B cell (primary cell): Measurements from ENCODE around the gene ESR2. TPM values are rescaled to one million over a fixed set of nuclear protein-coding genes. Genes with fewer than 3 reads are reported as not detected.

ENCODE experiments used
- ATAC-seq: fragments of 200-7000 bp; cut with Tn5 transposase; one replicate; pipeline ENCODE4 v1.10.0; 2021; ENCODE audit warnings: low read depth, mild to moderate bottlenecking, moderate number of reproducible peaks, moderate library complexity
- CTCF ChIA-PET: fragments of 350-600 bp; sonication (Branson Sonifier 250); formaldehyde crosslinking; loops from one replicate; lab custom pipeline; 2021; ENCODE audit warnings: antibody characterized with exemption, inconsistent platforms; lab: Charles Lee
- POLR2A ChIA-PET: fragments of 350-600 bp; sonication (Branson Sonifier 250); formaldehyde crosslinking; loops from one replicate; lab custom pipeline; 2021; ENCODE audit warnings: antibody characterized with exemption; lab: Charles Lee
- DNase-seq: peaks from one replicate; pipeline ENCODE4 v3.0.0; 2013
- H2AFZ ChIP-seq: 2 replicates; pipeline ENCODE4 v1.6.1; 2012; ENCODE audit warnings: mild to moderate bottlenecking, low read depth, low read length; ENCODE audit not compliant: insufficient read depth, poor library complexity, severe bottlenecking
- H3K27ac ChIP-seq, 2 donors: 1 replicate in 1 of 2; 2 replicates in 1 of 2; pipeline ENCODE4 v1.5.1; 2012 to 2013; ENCODE audit warnings: low read length in 2 of 2, mild to moderate bottlenecking in 2 of 2, moderate library complexity in 1 of 2
- H3K27me3 ChIP-seq, 4 experiments: fragments of 200-600 bp in 1 of 4; sonication (generic) in 1 of 4; replicated peaks in 1 of 4; 1 replicate in 2 of 4; 2 replicates in 2 of 4; pipeline versions ENCODE4 v1.6.1 to v1.7.0; 2013 to 2016; ENCODE audit warnings: low read length in 3 of 4, mild to moderate bottlenecking in 2 of 4, mixed read lengths in 1 of 4, moderate library complexity in 1 of 4; ENCODE audit not compliant: insufficient read depth in 4 of 4, control insufficient read depth in 3 of 4; ENCODE audit errors: control extremely low read depth in 1 of 4
- H3K36me3 ChIP-seq, 2 experiments: replicated peaks in 1 of 2; 1 replicate in 1 of 2; 2 replicates in 1 of 2; pipeline versions ENCODE4 v1.6.1 to v1.7.1; 2013; ENCODE audit warnings: low read length in 1 of 2; ENCODE audit not compliant: insufficient read depth in 2 of 2, control insufficient read depth in 1 of 2; ENCODE audit errors: control extremely low read depth in 1 of 2, extremely low read depth in 1 of 2
- H3K4me1 ChIP-seq, 2 donors: fragments of 200-600 bp in 1 of 2; sonication (generic) in 1 of 2; 1 replicate in 1 of 2; 2 replicates in 1 of 2; pipeline versions ENCODE4 v1.5.1 to v1.6.1; 2013 to 2017; ENCODE audit warnings: low read length in 2 of 2; ENCODE audit not compliant: control insufficient read depth in 2 of 2, insufficient read depth in 2 of 2
- H3K4me2 ChIP-seq: replicated peaks from 2 replicates; pipeline ENCODE3; 2012; ENCODE audit warnings: mild to moderate bottlenecking, low read depth, low read length; ENCODE audit not compliant: poor library complexity, severe bottlenecking
- H3K4me3 ChIP-seq, 5 experiments: fragments of 200-600 bp in 1 of 5; sonication (generic) in 1 of 5; 1 replicate in 3 of 5; 2 replicates in 2 of 5; pipeline versions ENCODE4 v1.5.1 to v1.7.0; 2011 to 2016; ENCODE audit warnings: low read length in 4 of 5, mild to moderate bottlenecking in 4 of 5, low read depth in 2 of 5, control low read depth in 1 of 5, moderate library complexity in 1 of 5; ENCODE audit not compliant: insufficient read depth in 1 of 5; ENCODE audit errors: control extremely low read depth in 1 of 5, extremely low read depth in 1 of 5
- H3K79me2 ChIP-seq: fragments of 200-600 bp; sonication (generic); one replicate; pipeline ENCODE4 v1.6.0; 2016; ENCODE audit warnings: low read length; ENCODE audit not compliant: control insufficient read depth, insufficient read depth
- H3K9ac ChIP-seq: fragments of 200-600 bp; sonication (generic); 2 replicates; pipeline ENCODE4 v1.6.1; 2017; ENCODE audit warnings: mild to moderate bottlenecking, low read length, moderate library complexity
- H3K9me3 ChIP-seq, 3 donors: one replicate each; pipeline versions ENCODE4 v1.6.1 to v1.7.1; 2013; ENCODE audit warnings: low read length in 2 of 3; ENCODE audit not compliant: control insufficient read depth in 2 of 3, insufficient read depth in 1 of 3; ENCODE audit errors: control extremely low read depth in 1 of 3
- H4K20me1 ChIP-seq: 2 replicates; pipeline ENCODE4 v1.6.0; 2012; ENCODE audit warnings: mild to moderate bottlenecking, low read length; ENCODE audit not compliant: insufficient read depth, control insufficient read depth, poor library complexity, severe bottlenecking
- H3K27ac Mint-ChIP-seq: one replicate; pipeline ENCODE4 v1.8.0; 2021; ENCODE audit warnings: mixed read lengths
- H3K27me3 Mint-ChIP-seq: one replicate; pipeline ENCODE4 v1.8.0; 2021; ENCODE audit warnings: mixed read lengths
- H3K4me1 Mint-ChIP-seq: one replicate; pipeline ENCODE4 v1.8.0; 2021; ENCODE audit warnings: mixed read lengths
- H3K4me3 Mint-ChIP-seq: one replicate; pipeline ENCODE4 v1.8.0; 2021; ENCODE audit warnings: mixed read lengths
- H3K9me3 Mint-ChIP-seq: one replicate; pipeline ENCODE4 v1.8.0; 2022; ENCODE audit warnings: mixed read lengths; ENCODE audit not compliant: insufficient read depth
- CTCF ChIP-seq: fragments of 200-600 bp; IDR thresholded peaks from one replicate; pipeline ENCODE4 v1.8.0; 2022; ENCODE audit warnings: antibody characterized with exemption, mild to moderate bottlenecking
- EZH2 ChIP-seq: IDR thresholded peaks from 2 replicates; pipeline ENCODE4 v1.6.1; 2012; ENCODE audit warnings: borderline replicate concordance, low read depth, mild to moderate bottlenecking, moderate library complexity, low read length; ENCODE audit not compliant: insufficient read depth, poor library complexity, severe bottlenecking
- WGBS: methylation state at CpG from one replicate; pipeline ENCODE4 v1.1.5; 2013; ENCODE audit warnings: missing lambda C conversion rate; ENCODE audit not compliant: insufficient coverage; 5-methylcytosine and 5-hydroxymethylcytosine counted together
- intact Hi-C: fragments of 100-400 bp; cut with micrococcal nuclease; formaldehyde crosslinking; loops from one replicate; pipeline ENCODE4 v1.10.0; 2022
- polyA plus RNA-seq: library from polyadenylated mRNA; depleted of rRNA; stranded (reverse); fragments of >200 nt; gene quantifications from 2 replicates; pipeline ENCODE4 v1.2.3, GENCODE V29; 2012
- total RNA-seq, 2 donors: library from RNA; stranded (reverse); fragments of 120-200 nt in 1 of 2; gene quantifications; 1 replicate in 1 of 2; 2 replicates in 1 of 2; pipeline versions ENCODE4 v1.2.3 to v1.2.4, GENCODE V29; 2013 to 2022

The ESR2 gene
- total and polyA plus RNA-seq, 2 donors (not counting 1 experiment from before 2014, with no cell fraction given), result 5.4 to 87.8 TPM

GRCh38 chr14:64246688-64247087 lies 47.5 kb downstream of the ESR2 start:
- no peaks in the 10 kb centered on the region for H3K27me3 Mint-ChIP-seq
- ChIA-PET POLR2A (no interaction called here), CTCF (no interaction called here)
- H3K9me3 Mint-ChIP-seq, result no peaks in the 10 kb centered on the region
- no peak overlapping the region for H3K4me3 Mint-ChIP-seq
- Histone ChIP-seq H3K4me3 (no peak overlapping the region), H3K79me2 (no peaks in the 10 kb centered on the region), H3K27me3 (no peaks in the 10 kb centered on the region), H3K36me3 (no peaks in the 10 kb centered on the region), H3K9me3 (no peaks in the 10 kb centered on the region), H3K27ac (no peak overlapping the region), H2AFZ (no peak overlapping the region), H3K4me2 (no peak overlapping the region), H3K9ac (no peak overlapping the region), H4K20me1 (no peaks in the 10 kb centered on the region), H3K4me1 (no peaks in the 10 kb centered on the region)
- DNase-seq (no peak), ATAC-seq (no peak)
- no peaks in the 10 kb centered on the region for H3K4me1 Mint-ChIP-seq
- intact Hi-C loops, result no loop called here
- TF ChIP-seq CTCF, result no peak
- TF ChIP-seq EZH2, result no peak
- H3K27ac Mint-ChIP-seq, result no peak overlapping the region

- H3K27ac Mint-ChIP-seq, result no peak overlapping the region
- H3K9me3 Mint-ChIP-seq, result no peaks in the 10 kb centered on the region
- no peaks in the 10 kb centered on the region for H3K27me3 Mint-ChIP-seq
- no peak for DNase-seq
- Histone ChIP-seq H4K20me1 (no peaks in the 10 kb centered on the region), H3K4me2 (no peak overlapping the region), H3K9me3 (peaks cover 0 to under 1% (median 0%) of the 10 kb centered on the region in 3 donors), H3K4me1 (no peaks in the 10 kb centered on the region), H2AFZ (no peak overlapping the region), H3K79me2 (no peaks in the 10 kb centered on the region), H3K27ac (no peak overlapping the region), H3K27me3 (no peaks in the 10 kb centered on the region), H3K4me3 (no peak overlapping the region), H3K36me3 (no peaks in the 10 kb centered on the region), H3K9ac (no peak overlapping the region)
- CTCF ChIA-PET, result no interaction called here
- no peak overlapping the region for H3K4me3 Mint-ChIP-seq
- peaks cover 2% of the 10 kb centered on the region for H3K4me1 Mint-ChIP-seq
- TF ChIP-seq CTCF, result no peak
- no peak for TF ChIP-seq EZH2
- intact Hi-C loops, result no loop called here
- 100% methylated on average over 1 of the region's 4 CpGs for WGBS
- POLR2A ChIA-PET, result interaction anchor here (0.7 kb wide), 1 partner anchor 13 kb away, joined by 10 read pairs; no protein-coding TSS in a partner anchor
- no peak for ATAC-seq
These were observed 48.7 kb downstream of the ESR2 start for GRCh38 chr14:64245491-64245890.
